ENCODE data around the gene CRELD2.

Gene CRELD2

GRCh38 chr22:49946612-49947295, 28.3 kb downstream of the CRELD2 start:
- DNase-seq (ENCODE audit: low read depth) = no peak

GRCh38 chr22:49947296-49947622, 28.8 kb downstream of the CRELD2 start:
- DNase-seq (ENCODE audit: low read depth) = no peak

- DNase-seq (ENCODE audit: low read depth) = no peak
Measured at GRCh38 chr22:49948116-49948957, 29.9 kb downstream of the CRELD2 start.

GRCh38 chr22:49948958-49949913, 30.8 kb downstream of the CRELD2 start:
- DNase-seq (ENCODE audit: low read depth) = no peak

- no peak for DNase-seq (ENCODE audit: low read depth)
Measured at GRCh38 chr22:49949914-49950292, 31.5 kb downstream of the CRELD2 start.

- DNase-seq (ENCODE audit: low read depth) = no peak
Measured at GRCh38 chr22:49950396-49950994, 32.1 kb downstream of the CRELD2 start.

- no peak for DNase-seq (ENCODE audit: low read depth)
Measured at GRCh38 chr22:49951000-49951677, 32.7 kb downstream of the CRELD2 start.

GRCh38 chr22:49951678-49951985, 33.2 kb downstream of the CRELD2 start:
- DNase-seq (ENCODE audit: low read depth) = no peak

- peak; percentile 83 for DNase-seq (ENCODE audit: low read depth)
Measured at GRCh38 chr22:49951986-49952896, 33.8 kb downstream of the CRELD2 start.

GRCh38 chr22:49953027-49953679, 34.7 kb downstream of the CRELD2 start:
- no peak for DNase-seq (ENCODE audit: low read depth)

GRCh38 chr22:49953680-49954344, 35.4 kb downstream of the CRELD2 start:
- no peak for DNase-seq (ENCODE audit: low read depth)

- DNase-seq (ENCODE audit: low read depth) = no peak
Measured at GRCh38 chr22:49954354-49954753, 35.9 kb downstream of the CRELD2 start.

GRCh38 chr22:49954991-49955580, 36.7 kb downstream of the CRELD2 start:
- no peak for DNase-seq (ENCODE audit: low read depth)

GRCh38 chr22:49955581-49956417, 37.4 kb downstream of the CRELD2 start:
- no peak for DNase-seq (ENCODE audit: low read depth)

GRCh38 chr22:49956418-49956770, 38.0 kb downstream of the CRELD2 start:
- no peak for DNase-seq (ENCODE audit: low read depth)

- DNase-seq (ENCODE audit: low read depth) = no peak
Measured at GRCh38 chr22:49956914-49957825, 38.7 kb downstream of the CRELD2 start.

GRCh38 chr22:49957826-49958365, 39.5 kb downstream of the CRELD2 start:
- no peak for DNase-seq (ENCODE audit: low read depth)

Measured in ELR (cell line).